ENCODE results near the gene NSDHL.

DNA sequence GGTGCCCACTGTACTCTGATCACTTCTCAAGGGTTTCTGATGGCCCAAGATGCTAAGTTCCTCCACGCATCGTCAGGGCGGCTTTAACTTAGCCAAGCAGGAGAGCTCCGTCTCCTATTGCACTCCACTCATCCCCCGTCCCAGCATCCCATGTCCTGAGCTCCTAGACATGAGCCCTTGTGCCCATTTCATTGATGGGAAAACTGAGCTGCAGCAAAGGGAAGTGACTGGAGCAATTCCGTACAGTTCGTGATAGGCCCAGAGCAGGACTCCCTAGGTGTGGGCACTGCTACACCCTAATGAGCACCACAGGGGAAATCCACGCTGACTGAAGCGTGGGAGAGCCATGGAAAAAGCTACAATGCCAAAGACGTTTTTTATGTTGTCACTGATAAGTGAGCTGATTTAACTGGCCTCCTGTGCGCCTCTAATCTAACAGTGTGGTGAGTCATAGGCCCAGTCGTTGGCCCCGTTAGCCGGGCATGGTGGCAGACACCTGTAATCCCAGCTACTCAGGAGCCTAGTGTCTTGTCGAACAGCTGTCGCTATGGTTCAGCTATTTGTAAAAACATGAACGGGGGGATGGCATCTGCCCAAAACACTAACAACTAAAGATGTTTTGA lies 14.9 kb downstream of the NSDHL start:
- TF ChIP-seq, protein P1, sequence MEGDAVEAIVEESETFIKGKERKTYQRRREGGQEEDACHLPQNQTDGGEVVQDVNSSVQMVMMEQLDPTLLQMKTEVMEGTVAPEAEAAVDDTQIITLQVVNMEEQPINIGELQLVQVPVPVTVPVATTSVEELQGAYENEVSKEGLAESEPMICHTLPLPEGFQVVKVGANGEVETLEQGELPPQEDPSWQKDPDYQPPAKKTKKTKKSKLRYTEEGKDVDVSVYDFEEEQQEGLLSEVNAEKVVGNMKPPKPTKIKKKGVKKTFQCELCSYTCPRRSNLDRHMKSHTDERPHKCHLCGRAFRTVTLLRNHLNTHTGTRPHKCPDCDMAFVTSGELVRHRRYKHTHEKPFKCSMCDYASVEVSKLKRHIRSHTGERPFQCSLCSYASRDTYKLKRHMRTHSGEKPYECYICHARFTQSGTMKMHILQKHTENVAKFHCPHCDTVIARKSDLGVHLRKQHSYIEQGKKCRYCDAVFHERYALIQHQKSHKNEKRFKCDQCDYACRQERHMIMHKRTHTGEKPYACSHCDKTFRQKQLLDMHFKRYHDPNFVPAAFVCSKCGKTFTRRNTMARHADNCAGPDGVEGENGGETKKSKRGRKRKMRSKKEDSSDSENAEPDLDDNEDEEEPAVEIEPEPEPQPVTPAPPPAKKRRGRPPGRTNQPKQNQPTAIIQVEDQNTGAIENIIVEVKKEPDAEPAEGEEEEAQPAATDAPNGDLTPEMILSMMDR (IDR thresholded peaks at IDR 0.05; ENCODE audit: insufficient read depth, low read depth, low read length), result no peak
- no peak for TF ChIP-seq EZH2 (IDR thresholded peaks at IDR 0.05; ENCODE audit: insufficient read depth, low read length)

Data from astrocyte (in vitro differentiated cells and primary cell).